ENCODE measurements around the gene NAPB. TPM values are rescaled to one million over a fixed set of nuclear protein-coding genes. Genes with fewer than 3 reads are reported as not detected.

The NAPB gene
- total RNA-seq, 4 donors from 2014 or later, result 4.0 to 20.5 (median 12.0) TPM

DNA sequence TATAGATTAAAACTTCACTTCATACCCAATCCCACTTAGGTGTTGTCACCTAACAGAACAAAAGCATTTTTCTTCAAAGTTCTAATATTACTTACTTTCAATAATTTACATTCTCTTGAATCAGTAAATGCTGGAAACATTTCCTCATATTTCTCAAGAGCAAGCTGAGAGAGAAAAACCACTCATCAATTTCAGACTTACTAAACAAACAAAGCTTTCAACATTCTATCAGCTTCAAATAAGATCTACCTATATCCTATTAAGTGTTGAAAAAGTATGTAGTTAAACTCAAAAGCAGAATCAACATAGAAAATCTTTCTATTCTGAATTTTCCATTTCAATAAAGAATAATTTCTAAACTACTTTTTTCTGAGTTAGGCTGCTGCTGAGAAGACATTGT lies 41.5 kb downstream of the NAPB start:
- H3K4me1 ChIP-seq, result no peaks in the 10 kb centered on the region
- intact Hi-C loops (cut with DNase I; ENCODE audit: low total_unique reads) (no loop called here), in situ Hi-C loops (cut with MboI; ENCODE audit: low pct_ligation_motif_present in 1 of 4, low pct_unique_long_range_greater_than_20kb in 1 of 4, low sequenced_read_pairs in 3 of 4) (no loop called here)
- no peak overlapping the region for H3K4me3 ChIP-seq
- H3K36me3 ChIP-seq, result peaks cover 0 to 32% (median 11%) of the 10 kb centered on the region in 4 donors
- no peak overlapping the region for H3K27ac ChIP-seq
- no peaks in the 10 kb centered on the region for H3K27me3 ChIP-seq
- no peak for DNase-seq
- no peaks in the 10 kb centered on the region for H3K9me3 ChIP-seq
- no peak for TF ChIP-seq EP300 (IDR thresholded peaks at IDR 0.05; ENCODE audit: low read depth)
- no peak for TF ChIP-seq POLR2A (IDR thresholded peaks at IDR 0.05)
- TF ChIP-seq POLR2AphosphoS5 (IDR thresholded peaks at IDR 0.05), result no peak

DNA sequence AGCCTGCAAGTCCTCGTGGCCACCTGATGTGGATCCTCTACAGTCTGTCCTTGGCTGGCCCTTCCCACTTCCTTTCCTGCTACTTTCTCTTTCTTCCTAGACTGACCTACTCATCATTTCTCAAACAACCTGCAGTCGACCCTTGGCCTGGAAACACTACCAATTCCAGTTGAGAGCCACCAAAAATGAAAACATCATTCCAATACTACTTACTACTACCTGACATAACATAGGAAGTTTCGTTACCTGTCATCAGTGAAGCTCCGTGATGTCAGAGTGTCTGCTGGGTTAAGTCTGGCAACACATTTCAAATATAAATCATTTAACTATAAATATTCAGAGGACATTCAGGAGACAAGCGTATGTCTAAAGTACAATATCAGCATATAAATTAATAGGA lies 45.5 kb downstream of the NAPB start:
- WGBS, 2 donors (ENCODE audit: low coverage in 1 of 2), result 81 to 86% methylated on average over 5 of the region's 5 CpGs
- no peaks in the 10 kb centered on the region for H3K9me3 ChIP-seq
- no peaks in the 10 kb centered on the region for H3K27me3 ChIP-seq
- H3K4me1 ChIP-seq, result no peaks in the 10 kb centered on the region
- in situ Hi-C loops (cut with MboI; ENCODE audit: low pct_ligation_motif_present in 1 of 4, low pct_unique_long_range_greater_than_20kb in 1 of 4, low sequenced_read_pairs in 3 of 4), result no loop called here
- intact Hi-C loops (cut with DNase I; ENCODE audit: low total_unique reads), result no loop called here
- no peak overlapping the region for H3K4me3 ChIP-seq
- TF ChIP-seq EP300 (IDR thresholded peaks at IDR 0.05; ENCODE audit: low read depth) (no peak), POLR2AphosphoS5 (IDR thresholded peaks at IDR 0.05) (no peak), POLR2A (IDR thresholded peaks at IDR 0.05) (no peak)
- TF ChIP-seq, protein P1, sequence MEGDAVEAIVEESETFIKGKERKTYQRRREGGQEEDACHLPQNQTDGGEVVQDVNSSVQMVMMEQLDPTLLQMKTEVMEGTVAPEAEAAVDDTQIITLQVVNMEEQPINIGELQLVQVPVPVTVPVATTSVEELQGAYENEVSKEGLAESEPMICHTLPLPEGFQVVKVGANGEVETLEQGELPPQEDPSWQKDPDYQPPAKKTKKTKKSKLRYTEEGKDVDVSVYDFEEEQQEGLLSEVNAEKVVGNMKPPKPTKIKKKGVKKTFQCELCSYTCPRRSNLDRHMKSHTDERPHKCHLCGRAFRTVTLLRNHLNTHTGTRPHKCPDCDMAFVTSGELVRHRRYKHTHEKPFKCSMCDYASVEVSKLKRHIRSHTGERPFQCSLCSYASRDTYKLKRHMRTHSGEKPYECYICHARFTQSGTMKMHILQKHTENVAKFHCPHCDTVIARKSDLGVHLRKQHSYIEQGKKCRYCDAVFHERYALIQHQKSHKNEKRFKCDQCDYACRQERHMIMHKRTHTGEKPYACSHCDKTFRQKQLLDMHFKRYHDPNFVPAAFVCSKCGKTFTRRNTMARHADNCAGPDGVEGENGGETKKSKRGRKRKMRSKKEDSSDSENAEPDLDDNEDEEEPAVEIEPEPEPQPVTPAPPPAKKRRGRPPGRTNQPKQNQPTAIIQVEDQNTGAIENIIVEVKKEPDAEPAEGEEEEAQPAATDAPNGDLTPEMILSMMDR (IDR thresholded peaks at IDR 0.05), result no peak
- H3K27ac ChIP-seq, result no peak overlapping the region
- DNase-seq, result no peak
- peaks cover 0 to 36% (median 14%) of the 10 kb centered on the region in 4 donors for H3K36me3 ChIP-seq

DNA sequence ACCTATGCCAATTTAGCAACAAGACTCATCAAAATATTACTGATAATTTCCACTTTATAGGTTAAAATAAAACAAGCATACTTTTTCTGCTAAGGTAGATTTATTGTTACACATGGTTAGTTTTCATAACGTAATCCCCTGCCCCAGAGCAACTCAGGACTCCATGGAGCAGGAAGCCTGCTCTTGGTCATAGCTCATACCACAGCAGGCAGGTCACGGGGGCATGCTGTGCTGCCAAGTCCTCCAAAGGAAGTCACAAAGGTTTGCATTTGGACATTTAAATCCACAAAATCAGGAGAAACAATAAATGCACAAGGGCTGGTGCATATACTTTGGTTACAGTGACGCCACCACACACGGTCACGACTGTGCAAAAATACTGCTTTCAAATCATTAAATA lies 46.8 kb downstream of the NAPB start:
- in situ Hi-C loops (cut with MboI; ENCODE audit: low pct_ligation_motif_present in 1 of 4, low pct_unique_long_range_greater_than_20kb in 1 of 4, low sequenced_read_pairs in 3 of 4), result no loop called here
- peaks cover 0 to 39% (median 13%) of the 10 kb centered on the region in 4 donors for H3K36me3 ChIP-seq

DNA sequence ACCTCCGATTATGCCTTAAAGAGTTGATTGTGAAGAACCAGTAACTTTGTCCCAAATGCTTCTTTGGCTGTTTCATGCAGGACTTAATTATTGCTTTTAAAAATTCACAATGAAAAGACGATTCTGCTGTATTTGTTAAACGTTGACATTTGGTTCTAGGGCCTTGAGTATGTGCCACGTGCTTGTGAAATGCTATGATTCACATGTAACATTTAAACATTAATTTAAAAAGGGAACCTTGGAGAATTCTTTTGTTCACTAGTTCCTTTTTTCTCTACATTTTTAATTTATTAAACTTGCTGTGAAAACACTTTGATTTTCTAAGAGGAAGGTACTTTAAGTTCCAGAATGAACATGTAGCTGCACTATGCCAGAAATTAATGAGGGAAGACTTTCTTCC lies 49.8 kb downstream of the NAPB start:
- Histone ChIP-seq H3K36me3 (peaks cover 0 to 31% (median 7%) of the 10 kb centered on the region in 4 donors), H3K27me3 (no peaks in the 10 kb centered on the region), H3K4me3 (no peak overlapping the region), H3K27ac (no peak overlapping the region), H3K9me3 (no peaks in the 10 kb centered on the region), H3K4me1 (peaks cover 0 to 10% (median 1%) of the 10 kb centered on the region in 4 donors)
- no peak for DNase-seq
- intact Hi-C loops (cut with DNase I; ENCODE audit: low total_unique reads), result no loop called here
- in situ Hi-C loops (cut with MboI; ENCODE audit: low pct_ligation_motif_present in 1 of 4, low pct_unique_long_range_greater_than_20kb in 1 of 4, low sequenced_read_pairs in 3 of 4), result no loop called here
- WGBS, 2 donors (ENCODE audit: low coverage in 1 of 2), result 70 to 72% methylated on average over 4 of the region's 4 CpGs
- no peak for TF ChIP-seq EP300 (IDR thresholded peaks at IDR 0.05; ENCODE audit: low read depth)
- TF ChIP-seq, protein P1 (IDR thresholded peaks at IDR 0.05), result no peak

More for the DNA sequence above, 46.8 kb downstream of the NAPB start:
- TF ChIP-seq POLR2AphosphoS5 (IDR thresholded peaks at IDR 0.05) (no peak), POLR2A (IDR thresholded peaks at IDR 0.05) (no peak), EP300 (IDR thresholded peaks at IDR 0.05; ENCODE audit: low read depth) (no peak)
- TF ChIP-seq, protein P1 (IDR thresholded peaks at IDR 0.05), result no peak
- no peaks in the 10 kb centered on the region for H3K27me3 ChIP-seq
- no peak overlapping the region for H3K4me3 ChIP-seq
- H3K27ac ChIP-seq, result no peak overlapping the region
- WGBS, 2 donors (ENCODE audit: low coverage in 1 of 2), result 88 to 95% methylated on average over 4 to 5 of the region's 5 CpGs
- H3K4me1 ChIP-seq, result no peaks in the 10 kb centered on the region
- DNase-seq, result no peak
- intact Hi-C loops (cut with DNase I; ENCODE audit: low total_unique reads), result no loop called here
- no peaks in the 10 kb centered on the region for H3K9me3 ChIP-seq

DNA sequence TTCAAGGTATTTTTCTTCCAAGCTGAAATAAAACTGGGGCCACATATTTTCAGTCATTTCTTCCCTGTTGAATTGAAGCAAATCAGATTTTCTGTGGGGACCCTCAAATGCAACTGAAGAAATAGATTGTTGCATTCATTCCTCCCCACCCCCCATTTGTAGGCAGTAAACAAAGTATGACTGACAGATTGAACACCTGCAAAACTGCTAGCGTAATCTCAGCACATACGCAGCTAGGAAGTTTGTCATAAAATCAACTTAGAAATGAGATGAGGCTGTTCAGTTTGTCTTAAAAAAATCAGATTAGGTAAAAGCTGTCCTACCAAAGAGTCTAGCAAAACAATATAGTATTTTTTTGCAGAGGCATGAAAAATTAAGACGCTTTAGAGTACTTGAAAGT lies 50.4 kb downstream of the NAPB start:
- no peaks in the 10 kb centered on the region for H3K9me3 ChIP-seq
- peaks cover 0 to 17% (median 4%) of the 10 kb centered on the region in 4 donors for H3K4me1 ChIP-seq
- no peak for DNase-seq
- WGBS, 2 donors (ENCODE audit: low coverage in 1 of 2), result 61 to 63% methylated on average over 3 of the region's 3 CpGs
- in situ Hi-C loops (cut with MboI; ENCODE audit: low pct_ligation_motif_present in 1 of 4, low pct_unique_long_range_greater_than_20kb in 1 of 4, low sequenced_read_pairs in 3 of 4), result no loop called here
- intact Hi-C loops (cut with DNase I; ENCODE audit: low total_unique reads), result no loop called here
- no peaks in the 10 kb centered on the region for H3K27me3 ChIP-seq
- H3K36me3 ChIP-seq, result peaks cover 0 to 30% (median 6%) of the 10 kb centered on the region in 4 donors
- H3K27ac ChIP-seq, result no peak overlapping the region
- no peak overlapping the region for H3K4me3 ChIP-seq
- TF ChIP-seq EP300 (IDR thresholded peaks at IDR 0.05; ENCODE audit: low read depth), result no peak
- no peak for TF ChIP-seq POLR2AphosphoS5 (IDR thresholded peaks at IDR 0.05)
- TF ChIP-seq, protein P1 (IDR thresholded peaks at IDR 0.05), result no peak
- no peak for TF ChIP-seq POLR2A (IDR thresholded peaks at IDR 0.05)

Measured in transverse colon (tissue), 4 donors.